ENCODE results near the gene KIAA0753.

GRCh38 chr17:6572972-6573370 lies 67.5 kb downstream of the KIAA0753 start:
- TF ChIP-seq POLR2A (IDR thresholded peaks at IDR 0.05) (no peak), CTCF (IDR thresholded peaks at IDR 0.05) (no peak)

Measured in lower leg skin (tissue), 3 donors.